Measurements from ENCODE around the gene CNST.
A peak's percentile ranks its signal among the peaks of the same experiment; 100 is the strongest.
"Not testable (repeated sequence)": the region's sequence is repeated elsewhere in the genome, so short reads cannot be mapped to it uniquely, and the experiment has no call there.

The CNST gene

GRCh38 chr1:246602194-246602593 lies 35.9 kb downstream of the CNST start:
- ChIA-PET CTCF (interaction anchor here (1.6 kb wide), 1 partner anchor 8 kb away, joined by 5 read pairs; no protein-coding TSS in a partner anchor), POLR2A (no interaction called here)
- TF ChIP-seq, protein P1, sequence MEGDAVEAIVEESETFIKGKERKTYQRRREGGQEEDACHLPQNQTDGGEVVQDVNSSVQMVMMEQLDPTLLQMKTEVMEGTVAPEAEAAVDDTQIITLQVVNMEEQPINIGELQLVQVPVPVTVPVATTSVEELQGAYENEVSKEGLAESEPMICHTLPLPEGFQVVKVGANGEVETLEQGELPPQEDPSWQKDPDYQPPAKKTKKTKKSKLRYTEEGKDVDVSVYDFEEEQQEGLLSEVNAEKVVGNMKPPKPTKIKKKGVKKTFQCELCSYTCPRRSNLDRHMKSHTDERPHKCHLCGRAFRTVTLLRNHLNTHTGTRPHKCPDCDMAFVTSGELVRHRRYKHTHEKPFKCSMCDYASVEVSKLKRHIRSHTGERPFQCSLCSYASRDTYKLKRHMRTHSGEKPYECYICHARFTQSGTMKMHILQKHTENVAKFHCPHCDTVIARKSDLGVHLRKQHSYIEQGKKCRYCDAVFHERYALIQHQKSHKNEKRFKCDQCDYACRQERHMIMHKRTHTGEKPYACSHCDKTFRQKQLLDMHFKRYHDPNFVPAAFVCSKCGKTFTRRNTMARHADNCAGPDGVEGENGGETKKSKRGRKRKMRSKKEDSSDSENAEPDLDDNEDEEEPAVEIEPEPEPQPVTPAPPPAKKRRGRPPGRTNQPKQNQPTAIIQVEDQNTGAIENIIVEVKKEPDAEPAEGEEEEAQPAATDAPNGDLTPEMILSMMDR (IDR thresholded peaks at IDR 0.05; ENCODE audit: insufficient read depth, low read length, missing control alignments): no peak
- DNase-seq (ENCODE audit: low read depth, low spot score): no peak
- H3K4me3 ChIP-seq (ENCODE audit: low read depth, low read length): no peak overlapping the region

GRCh38 chr1:246605231-246605630 lies 39.0 kb downstream of the CNST start:
- DNase-seq (ENCODE audit: low read depth, low spot score); POLR2A ChIA-PET; CTCF ChIA-PET; H3K4me3 ChIP-seq (ENCODE audit: low read depth, low read length): not testable (repeated sequence)

DNA sequence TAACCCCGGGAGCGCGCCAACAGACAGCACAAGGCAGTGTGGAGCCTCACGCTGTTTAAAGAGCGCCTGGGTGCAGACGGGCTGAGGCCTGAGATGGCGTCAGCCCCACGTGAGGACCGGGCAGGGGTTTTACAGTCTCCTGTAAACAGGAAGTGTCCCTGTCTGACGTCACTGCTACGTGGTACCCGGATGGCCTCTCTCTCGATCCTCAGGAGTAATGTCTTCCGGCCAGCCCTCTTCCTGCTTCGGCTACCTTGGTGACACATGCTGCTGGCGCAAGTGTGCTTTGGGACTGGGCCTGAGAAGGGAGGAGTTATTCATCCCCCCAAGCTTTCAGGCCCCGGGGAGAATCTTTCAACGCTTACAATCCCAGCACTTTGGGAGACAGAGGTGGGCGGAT lies 41.2 kb downstream of the CNST start:
- CTCF ChIA-PET: interaction anchor here (1.8 kb wide), 1 partner anchor 12 kb away, joined by 7 read pairs; no protein-coding TSS in a partner anchor
- DNase-seq (ENCODE audit: low read depth, low spot score): no peak
- POLR2A ChIA-PET: no interaction called here
- TF ChIP-seq, protein P1 (IDR thresholded peaks at IDR 0.05; ENCODE audit: insufficient read depth, low read length, missing control alignments): no peak
- H3K4me3 ChIP-seq (ENCODE audit: low read depth, low read length): no peak overlapping the region

DNA sequence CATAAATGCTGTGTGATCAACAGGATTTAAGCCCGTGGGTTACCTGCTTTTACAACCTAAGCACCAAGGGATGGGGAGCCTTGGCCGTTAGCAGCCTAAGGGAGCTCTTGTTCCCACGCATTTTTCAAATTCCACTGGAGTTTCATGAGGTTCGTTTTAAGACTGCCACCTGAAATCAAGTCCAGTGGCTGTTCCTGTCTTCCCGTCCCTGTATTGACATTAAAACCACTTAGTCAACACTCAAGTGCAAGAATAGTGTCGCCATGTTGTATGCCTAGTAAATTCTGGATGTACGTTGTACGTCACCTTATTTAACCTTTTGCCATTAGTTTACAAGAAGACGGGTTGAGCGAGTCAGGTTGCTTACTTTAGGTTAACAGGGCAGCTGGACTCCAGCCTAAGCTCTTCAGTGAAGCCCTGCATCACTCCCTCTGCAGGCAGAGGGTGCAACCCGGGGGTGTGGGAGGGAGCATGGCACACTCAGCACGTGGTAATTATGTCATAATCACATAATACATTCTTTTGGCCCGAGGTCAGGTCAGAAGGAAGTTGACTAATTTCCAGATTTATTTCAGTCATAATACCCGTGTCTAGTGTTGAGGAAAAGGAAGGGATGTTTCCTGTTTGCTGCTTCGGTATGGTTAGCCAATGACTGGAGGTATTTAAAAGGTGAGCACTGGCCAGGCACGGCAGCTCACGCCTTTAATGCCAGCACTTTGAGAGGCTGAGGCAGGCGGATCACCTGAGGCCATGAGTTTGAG lies 42.5 kb downstream of the CNST start:
- no peak overlapping the region for H3K4me3 ChIP-seq (ENCODE audit: low read depth, low read length)
- POLR2A ChIA-PET: interaction anchor here (0.6 to 1.7 kb wide), 3 partner anchors 13 to 29 kb away, joined by 3 to 4 read pairs (median 3); no protein-coding TSS in a partner anchor
- DNase-seq (ENCODE audit: low read depth, low spot score): peak; percentile 66
- TF ChIP-seq, protein P1 (IDR thresholded peaks at IDR 0.05; ENCODE audit: insufficient read depth, low read length, missing control alignments): peak; percentile 40
- CTCF ChIA-PET: interaction anchor here (0.6 to 1.8 kb wide), 7 partner anchors 8 to 22 kb away, joined by 3 to 7 read pairs (median 5); no protein-coding TSS in a partner anchor

GRCh38 chr1:246609632-246610031 lies 43.4 kb downstream of the CNST start:
- TF ChIP-seq, protein P1 (IDR thresholded peaks at IDR 0.05; ENCODE audit: insufficient read depth, low read length, missing control alignments): no peak
- DNase-seq (ENCODE audit: low read depth, low spot score): peak; percentile 29
- no peak overlapping the region; the same call in 1 of the 2 replicates for H3K4me3 ChIP-seq (ENCODE audit: low read depth, low read length)
- POLR2A ChIA-PET: interaction anchor here (1.7 kb wide), 1 partner anchor 17 kb away, joined by 4 read pairs; no protein-coding TSS in a partner anchor
- CTCF ChIA-PET: no interaction called here

GRCh38 chr1:246613096-246613758 lies 47.0 kb downstream of the CNST start:
- DNase-seq (ENCODE audit: low read depth, low spot score): no peak
- no peak overlapping the region for H3K4me3 ChIP-seq (ENCODE audit: low read depth, low read length)
- ChIA-PET CTCF (interaction anchor here (1.6 to 2.1 kb wide), 2 partner anchors 9 to 10 kb away, joined by 4 to 6 read pairs; no protein-coding TSS in a partner anchor), POLR2A (no interaction called here)
- TF ChIP-seq, protein P1 (IDR thresholded peaks at IDR 0.05; ENCODE audit: insufficient read depth, low read length, missing control alignments): no peak

All from AG04449 (cell line).